ENCODE measurements around the gene ERICH4. TPM values are rescaled to one million over a fixed set of nuclear protein-coding genes. Genes with fewer than 3 reads are reported as not detected.

Gene ERICH4
- total and polyA plus RNA-seq, 2 experiments from 2014 or later: not detected

GRCh38 chr19:41412953-41413352 lies 30.0 kb upstream of the ERICH4 start:
- no peak overlapping the region for H3K4me3 ChIP-seq
- H3K36me3 ChIP-seq (ENCODE audit: insufficient read depth): no peaks in the 10 kb centered on the region
- no peaks in the 10 kb centered on the region for H4K20me1 ChIP-seq (replicated peaks; ENCODE audit: insufficient read depth)
- H3K4me2 ChIP-seq: no peak overlapping the region
- TF ChIP-seq STAT1 (IDR thresholded peaks at IDR 0.05; ENCODE audit: unreplicated experiment) (no peak), ZNF331 (CRISPR knock-in tag; IDR thresholded peaks at IDR 0.05; ENCODE audit: low read depth) (no peak), NANOG (IDR thresholded peaks at IDR 0.05; ENCODE audit: borderline replicate concordance) (no peak), JUNB (IDR thresholded peaks at IDR 0.05; ENCODE audit: unreplicated experiment) (no peak), ETS1 (IDR thresholded peaks at IDR 0.05) (no peak), ZNF114 (CRISPR knock-in tag; IDR thresholded peaks at IDR 0.05) (no peak), EZH2 (IDR thresholded peaks at IDR 0.05; ENCODE audit: low read depth, unreplicated experiment) (no peak)
- Mint-ChIP-seq H3K4me3 (no peak overlapping the region), H3K27me3 (ENCODE audit: insufficient read depth, low read depth, poor library complexity) (peaks cover 10% of the 10 kb centered on the region), H3K9me3 (no peaks in the 10 kb centered on the region), H3K27ac (no peak overlapping the region), H3K36me3 (ENCODE audit: low read depth) (peaks cover 11% of the 10 kb centered on the region; the same call in 2 of the 3 replicates), H3K4me1 (no peaks in the 10 kb centered on the region; the same call in 2 of the 3 replicates)
- no peak overlapping the region for H2AFZ ChIP-seq
- DNase-seq (ENCODE audit: low spot score) (no peak), ATAC-seq (no peak)
- no peak overlapping the region for H3K27ac ChIP-seq (ENCODE audit: low read depth)
- no peaks in the 10 kb centered on the region for H3K4me1 ChIP-seq (ENCODE audit: insufficient read depth)
- no peaks in the 10 kb centered on the region for H3F3A ChIP-seq (replicated peaks; ENCODE audit: low read depth)
- H3K27me3 ChIP-seq (ENCODE audit: insufficient read depth): no peaks in the 10 kb centered on the region
- H3K9me2 ChIP-seq (ENCODE audit: insufficient read depth): no peaks in the 10 kb centered on the region
- no peaks in the 10 kb centered on the region for H3K79me2 ChIP-seq (replicated peaks; ENCODE audit: insufficient read depth)

- Histone ChIP-seq H2AFZ (no peak overlapping the region), H3K27ac (ENCODE audit: low read depth) (no peak overlapping the region), H3F3A (replicated peaks; ENCODE audit: low read depth) (no peaks in the 10 kb centered on the region), H3K79me2 (replicated peaks; ENCODE audit: insufficient read depth) (no peaks in the 10 kb centered on the region), H4K20me1 (replicated peaks; ENCODE audit: insufficient read depth) (no peaks in the 10 kb centered on the region), H3K4me1 (ENCODE audit: insufficient read depth) (no peaks in the 10 kb centered on the region), H3K4me3 (no peak overlapping the region), H3K4me2 (no peak overlapping the region), H3K27me3 (ENCODE audit: insufficient read depth) (no peaks in the 10 kb centered on the region), H3K9me2 (ENCODE audit: insufficient read depth) (no peaks in the 10 kb centered on the region), H3K36me3 (ENCODE audit: insufficient read depth) (no peaks in the 10 kb centered on the region)
- no peak for TF ChIP-seq NANOG (IDR thresholded peaks at IDR 0.05; ENCODE audit: borderline replicate concordance)
- no peak for TF ChIP-seq REST (IDR thresholded peaks at IDR 0.05; ENCODE audit: unreplicated experiment)
- no peak for TF ChIP-seq JUNB (IDR thresholded peaks at IDR 0.05; ENCODE audit: unreplicated experiment)
- TF ChIP-seq ZNF114 (CRISPR knock-in tag; IDR thresholded peaks at IDR 0.05): no peak
- no peaks in the 10 kb centered on the region; the same call in 2 of the 3 replicates for H3K4me1 Mint-ChIP-seq
- H3K36me3 Mint-ChIP-seq (ENCODE audit: low read depth): peaks cover 19% of the 10 kb centered on the region
- H3K9me3 Mint-ChIP-seq: no peaks in the 10 kb centered on the region
- ATAC-seq (no peak), DNase-seq (ENCODE audit: low spot score) (no peak)
- no peak overlapping the region for H3K27ac Mint-ChIP-seq
- no peak overlapping the region for H3K4me3 Mint-ChIP-seq
- H3K27me3 Mint-ChIP-seq (ENCODE audit: insufficient read depth, low read depth, poor library complexity): peaks cover 10% of the 10 kb centered on the region
Observed at GRCh38 chr19:41413947-41414346, 29.0 kb upstream of the ERICH4 start.

All from GM23338 (cell line).